GM12892 (cell line): ENCODE measurements around the gene CNGA1.

Experiments
- POLR2A ChIP-seq: IDR thresholded peaks from 2 replicates; pipeline ENCODE4 v1.6.1; 2011; ENCODE audit warnings: low read depth, low read length, control low read depth
- POLR2AphosphoS5 ChIP-seq: IDR thresholded peaks from 2 replicates; pipeline ENCODE4 v1.6.1; 2011; ENCODE audit warnings: low read depth, low read length, control low read depth
- TAF1 ChIP-seq: IDR thresholded peaks from 2 replicates; pipeline ENCODE4 v1.6.1; 2011; ENCODE audit warnings: low read depth, mild to moderate bottlenecking, control low read depth, low read length, borderline replicate concordance

- TF ChIP-seq POLR2A (no peak), POLR2AphosphoS5 (no peak), TAF1 (no peak)
Measured at GRCh38 chr4:47915378-47915777, 101.1 kb downstream of the CNGA1 start.
